ENCODE results near the gene GDI2. TPM values are rescaled to one million over a fixed set of nuclear protein-coding genes. Genes with fewer than 3 reads are reported as not detected.

The GDI2 gene
- total and polyA plus RNA-seq, 9 of the 15 experiments (the other 6 are each of a cell fraction or from before 2014, with no cell fraction given), result 262 to 424 (median 287) TPM

DNA sequence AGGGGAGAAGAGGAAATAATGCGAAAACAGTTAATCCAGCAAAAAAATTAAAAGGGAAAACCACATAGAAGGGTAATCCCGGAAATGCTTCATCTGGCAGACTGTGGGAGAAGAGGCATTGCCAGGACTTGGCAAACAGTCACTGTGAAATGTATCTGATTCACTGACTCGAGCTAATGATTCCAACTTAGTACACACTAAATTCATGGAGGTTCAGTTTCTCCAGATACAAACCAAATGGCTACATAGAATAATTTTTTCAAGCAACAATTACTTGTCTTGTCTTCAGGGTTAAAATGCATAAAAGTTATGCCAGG is 36.4 kb downstream of the GDI2 start (continued):
- TF ChIP-seq ZBTB40 (IDR thresholded peaks at IDR 0.05) (no peak), ZBTB40 (CRISPR knock-in tag; IDR thresholded peaks at IDR 0.05) (no peak), ZNF76 (CRISPR knock-in tag; IDR thresholded peaks at IDR 0.05; ENCODE audit: borderline replicate concordance) (no peak), JUNB (CRISPR knock-in tag; conservative IDR thresholded peaks at IDR 0.05) (no peak)
- TF ChIP-seq, protein P1, sequence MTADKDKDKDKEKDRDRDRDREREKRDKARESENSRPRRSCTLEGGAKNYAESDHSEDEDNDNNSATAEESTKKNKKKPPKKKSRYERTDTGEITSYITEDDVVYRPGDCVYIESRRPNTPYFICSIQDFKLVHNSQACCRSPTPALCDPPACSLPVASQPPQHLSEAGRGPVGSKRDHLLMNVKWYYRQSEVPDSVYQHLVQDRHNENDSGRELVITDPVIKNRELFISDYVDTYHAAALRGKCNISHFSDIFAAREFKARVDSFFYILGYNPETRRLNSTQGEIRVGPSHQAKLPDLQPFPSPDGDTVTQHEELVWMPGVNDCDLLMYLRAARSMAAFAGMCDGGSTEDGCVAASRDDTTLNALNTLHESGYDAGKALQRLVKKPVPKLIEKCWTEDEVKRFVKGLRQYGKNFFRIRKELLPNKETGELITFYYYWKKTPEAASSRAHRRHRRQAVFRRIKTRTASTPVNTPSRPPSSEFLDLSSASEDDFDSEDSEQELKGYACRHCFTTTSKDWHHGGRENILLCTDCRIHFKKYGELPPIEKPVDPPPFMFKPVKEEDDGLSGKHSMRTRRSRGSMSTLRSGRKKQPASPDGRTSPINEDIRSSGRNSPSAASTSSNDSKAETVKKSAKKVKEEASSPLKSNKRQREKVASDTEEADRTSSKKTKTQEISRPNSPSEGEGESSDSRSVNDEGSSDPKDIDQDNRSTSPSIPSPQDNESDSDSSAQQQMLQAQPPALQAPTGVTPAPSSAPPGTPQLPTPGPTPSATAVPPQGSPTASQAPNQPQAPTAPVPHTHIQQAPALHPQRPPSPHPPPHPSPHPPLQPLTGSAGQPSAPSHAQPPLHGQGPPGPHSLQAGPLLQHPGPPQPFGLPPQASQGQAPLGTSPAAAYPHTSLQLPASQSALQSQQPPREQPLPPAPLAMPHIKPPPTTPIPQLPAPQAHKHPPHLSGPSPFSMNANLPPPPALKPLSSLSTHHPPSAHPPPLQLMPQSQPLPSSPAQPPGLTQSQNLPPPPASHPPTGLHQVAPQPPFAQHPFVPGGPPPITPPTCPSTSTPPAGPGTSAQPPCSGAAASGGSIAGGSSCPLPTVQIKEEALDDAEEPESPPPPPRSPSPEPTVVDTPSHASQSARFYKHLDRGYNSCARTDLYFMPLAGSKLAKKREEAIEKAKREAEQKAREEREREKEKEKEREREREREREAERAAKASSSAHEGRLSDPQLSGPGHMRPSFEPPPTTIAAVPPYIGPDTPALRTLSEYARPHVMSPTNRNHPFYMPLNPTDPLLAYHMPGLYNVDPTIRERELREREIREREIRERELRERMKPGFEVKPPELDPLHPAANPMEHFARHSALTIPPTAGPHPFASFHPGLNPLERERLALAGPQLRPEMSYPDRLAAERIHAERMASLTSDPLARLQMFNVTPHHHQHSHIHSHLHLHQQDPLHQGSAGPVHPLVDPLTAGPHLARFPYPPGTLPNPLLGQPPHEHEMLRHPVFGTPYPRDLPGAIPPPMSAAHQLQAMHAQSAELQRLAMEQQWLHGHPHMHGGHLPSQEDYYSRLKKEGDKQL (CRISPR knock-in tag; IDR thresholded peaks at IDR 0.05; ENCODE audit: borderline replicate concordance), result no peak

Data from K562 (cell line).